IPS-NIHi7 (cell line): ENCODE results near the gene EIF1AD.
"Not testable (repeated sequence)": the region's sequence is repeated elsewhere in the genome, so short reads cannot be mapped to it uniquely, and the experiment has no call there.

ENCODE experiments used
- DNase-seq: peaks from one replicate; pipeline ENCODE4 v3.0.0; 2012; ENCODE audit warnings: mixed read lengths; ENCODE audit errors: extremely low spot score

Gene EIF1AD

DNA sequence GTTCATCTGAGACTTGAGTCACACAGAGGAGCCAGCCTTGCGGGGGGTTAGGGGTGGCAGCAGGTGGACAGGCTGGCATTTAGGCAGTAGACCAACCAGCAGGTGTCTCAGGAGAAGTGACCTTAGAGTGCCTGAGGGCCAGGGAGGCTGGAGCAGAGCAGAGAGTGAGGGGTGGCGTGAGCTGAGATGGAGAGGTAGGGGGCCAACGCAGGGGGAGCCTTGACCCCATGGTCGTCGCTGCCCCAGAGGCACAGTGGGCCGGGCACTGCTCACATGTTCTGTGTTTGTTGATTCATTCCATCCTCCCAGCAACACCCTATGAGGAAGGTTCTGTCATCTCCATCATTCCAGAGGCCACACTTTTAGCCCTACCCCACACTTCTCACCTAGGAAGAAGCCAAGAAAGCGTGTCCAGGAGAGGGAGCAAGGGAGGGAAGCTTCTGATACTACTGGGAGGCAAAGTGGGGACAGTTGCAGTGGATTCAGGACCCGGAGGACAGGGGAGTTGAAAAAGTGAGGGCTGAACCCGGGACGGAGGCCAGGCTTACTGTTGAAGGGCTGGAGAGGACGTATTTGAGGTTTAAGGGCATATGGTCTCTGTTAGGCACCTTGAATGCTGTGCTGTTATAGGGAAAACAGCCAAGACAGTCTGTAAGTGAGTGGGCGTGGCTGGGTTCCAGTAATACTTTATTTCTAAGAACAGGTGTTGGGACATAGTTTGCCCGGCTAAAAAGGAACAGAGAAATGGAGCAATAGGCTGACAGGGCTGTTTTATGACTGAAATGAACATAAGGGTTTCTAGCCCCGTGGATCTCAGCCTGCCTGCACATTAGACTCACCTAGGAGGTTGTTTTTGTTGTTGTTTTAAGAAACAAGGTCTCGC is 33.1 kb downstream of the EIF1AD start:
- no peak for DNase-seq

GRCh38 chr11:65967329-65967934 is 34.5 kb downstream of the EIF1AD start:
- DNase-seq = no peak

GRCh38 chr11:65965986-65966762 is 35.8 kb downstream of the EIF1AD start:
- DNase-seq = no peak

DNA sequence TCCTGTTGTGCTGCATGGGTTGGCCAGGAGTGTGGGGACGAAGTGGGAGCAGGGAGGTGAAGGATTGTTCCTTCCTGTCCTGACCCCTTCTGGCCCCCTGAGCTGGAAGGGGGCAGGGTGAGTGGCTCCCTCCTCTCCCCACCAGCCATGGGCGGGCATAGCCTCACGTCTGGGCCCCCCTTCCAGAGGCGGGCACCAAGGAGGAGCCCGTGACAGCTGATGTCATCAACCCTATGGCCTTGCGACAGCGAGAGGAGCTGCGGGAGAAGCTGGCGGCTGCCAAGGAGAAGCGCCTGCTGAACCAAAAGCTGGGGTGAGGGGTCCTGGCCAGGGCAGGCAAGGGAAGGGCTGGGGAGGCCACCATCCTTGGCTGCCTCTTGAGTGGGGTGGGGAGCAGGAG is 37.1 kb downstream of the EIF1AD start:
- DNase-seq = no peak

DNA sequence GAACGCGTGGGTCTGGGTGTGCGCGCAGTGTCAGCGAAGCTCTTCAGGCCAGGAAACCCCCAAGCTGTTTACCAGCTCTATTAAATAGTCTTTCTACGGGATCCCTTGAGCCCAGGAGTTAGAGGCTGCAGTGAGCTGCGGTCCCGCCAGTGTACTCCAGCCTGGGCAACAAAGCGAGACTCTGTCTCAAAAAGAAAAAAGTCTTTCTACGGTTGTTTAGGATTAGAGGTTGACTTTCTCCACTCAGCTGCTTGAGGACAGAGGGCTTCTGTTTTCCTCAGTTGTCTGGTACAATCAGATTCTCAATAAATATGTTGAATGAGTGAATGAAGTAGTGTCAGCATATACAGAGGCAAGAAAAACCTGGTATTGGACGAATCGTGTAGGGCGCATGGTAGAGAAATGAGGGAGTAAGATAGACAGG is 39.8 kb downstream of the EIF1AD start:
- DNase-seq = no peak

DNA sequence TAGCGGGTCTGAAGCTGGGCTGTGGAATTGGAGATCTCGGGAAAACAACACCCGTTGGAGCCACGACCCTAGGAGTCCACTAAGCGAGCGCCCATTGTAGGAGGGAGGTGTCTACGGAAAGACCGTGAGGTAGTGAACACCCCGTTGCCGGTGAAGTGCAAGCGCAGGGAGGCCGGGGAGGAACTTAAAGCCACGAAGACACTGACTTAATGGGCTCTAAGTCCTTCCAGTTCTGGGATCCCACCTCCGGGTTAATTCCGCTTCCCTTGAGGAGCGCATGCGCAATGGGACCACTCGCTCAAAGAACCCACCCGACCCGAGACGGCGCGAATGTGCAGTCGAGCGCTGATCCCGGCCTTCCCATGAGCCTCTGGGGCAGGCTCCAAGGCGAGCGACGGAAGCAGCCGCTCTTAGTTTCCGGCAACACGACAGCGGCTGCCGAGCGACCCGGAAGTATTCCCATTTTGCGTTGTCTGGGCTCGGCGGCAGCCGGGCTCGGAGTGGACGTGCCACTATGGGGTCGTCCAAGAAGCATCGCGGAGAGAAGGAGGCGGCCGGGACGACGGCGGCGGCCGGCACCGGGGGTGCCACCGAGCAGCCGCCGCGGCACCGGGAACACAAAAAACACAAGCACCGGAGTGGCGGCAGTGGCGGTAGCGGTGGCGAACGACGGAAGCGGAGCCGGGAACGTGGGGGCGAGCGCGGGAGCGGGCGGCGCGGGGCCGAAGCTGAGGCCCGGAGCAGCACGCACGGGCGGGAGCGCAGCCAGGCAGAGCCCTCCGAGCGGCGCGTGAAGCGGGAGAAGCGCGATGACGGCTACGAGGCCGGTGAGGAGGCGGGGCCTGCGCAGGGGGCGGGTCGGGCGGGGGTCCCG is 40.5 kb downstream of the EIF1AD start, which contains the start of gene SART1:
TSS of gene SART1 (plus strand) at position 468 of the 874 bp plus-strand sequence. CDS start at position 515, 47 bp downstream.
- DNase-seq = peak; percentile 100

- no peak for DNase-seq
These were observed 41.1 kb downstream of the EIF1AD start for GRCh38 chr11:65960824-65961266.

DNA sequence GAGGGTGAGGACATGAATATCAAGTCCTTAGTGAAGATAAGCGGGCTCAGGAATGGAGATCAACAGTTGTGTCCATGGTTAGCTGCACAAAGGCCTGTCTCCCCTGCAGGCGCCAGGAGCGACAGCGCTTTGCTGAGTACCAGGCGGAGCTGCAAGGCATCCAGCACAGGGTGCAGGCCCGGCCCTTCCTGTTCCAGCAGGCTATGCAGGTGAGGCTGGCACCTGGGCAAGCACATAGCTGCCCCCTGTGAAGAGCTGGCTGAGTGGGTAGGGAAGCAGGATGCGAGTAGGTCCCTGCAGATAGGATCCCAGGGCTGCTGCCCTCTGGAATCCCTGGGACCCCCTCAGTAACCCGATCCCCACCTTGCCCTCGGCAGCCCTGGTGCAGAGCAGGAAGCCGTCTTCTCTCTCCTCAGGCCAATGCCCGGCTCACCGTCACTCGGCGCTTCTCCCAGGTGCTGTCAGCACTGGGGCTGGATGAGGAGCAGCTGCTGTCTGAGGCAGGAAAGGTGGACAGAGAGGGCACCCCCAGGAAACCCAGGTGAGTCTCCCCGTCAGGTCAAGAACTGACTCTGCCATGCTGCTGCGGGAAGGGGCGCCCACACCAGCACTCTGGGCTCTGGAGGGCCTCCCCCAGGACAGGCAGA is 43.1 kb downstream of the EIF1AD start:
- DNase-seq = no peak

DNA sequence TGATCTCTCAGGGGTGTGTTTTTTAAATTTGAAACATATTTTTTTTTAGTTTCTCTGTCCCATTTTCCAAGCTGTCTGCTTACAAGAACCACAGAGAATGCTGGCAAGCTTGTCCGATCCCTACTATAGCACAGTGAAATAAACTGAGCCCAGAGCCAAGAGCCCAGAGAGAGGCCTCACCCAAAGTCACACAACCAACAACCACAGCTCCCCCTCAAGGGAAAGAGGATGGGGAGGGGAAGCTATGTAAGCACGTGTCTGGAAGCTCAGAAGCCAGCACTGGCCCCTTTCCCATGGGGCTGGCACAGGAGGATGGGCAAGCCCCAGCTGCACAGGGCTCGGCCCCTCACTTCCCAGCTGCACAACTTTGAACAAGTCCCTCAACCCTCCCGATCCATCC is 43.7 kb downstream of the EIF1AD start:
- DNase-seq = no peak

DNA sequence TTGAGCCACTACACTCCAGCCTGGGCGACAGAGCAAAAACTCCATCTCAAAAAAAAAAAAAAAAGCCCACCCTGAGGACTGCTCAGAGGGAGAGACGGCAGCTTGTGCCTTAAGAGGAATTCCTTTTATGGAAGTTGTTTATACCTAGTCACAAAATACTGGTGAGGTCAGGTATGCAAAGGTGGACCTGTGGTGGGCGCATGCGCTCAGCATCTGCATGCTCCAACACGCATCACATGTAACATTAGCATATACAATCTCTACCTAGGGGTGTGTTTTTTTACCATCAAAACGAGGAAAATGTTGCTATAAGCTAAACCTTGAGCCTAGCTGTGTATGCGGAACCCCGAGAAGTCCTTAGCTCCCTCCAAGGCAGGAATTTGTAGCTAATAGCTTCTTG is 47.2 kb downstream of the EIF1AD start:
- DNase-seq = no peak

- DNase-seq = no peak
These were observed 48.5 kb downstream of the EIF1AD start for GRCh38 chr11:65953471-65953870.

DNA sequence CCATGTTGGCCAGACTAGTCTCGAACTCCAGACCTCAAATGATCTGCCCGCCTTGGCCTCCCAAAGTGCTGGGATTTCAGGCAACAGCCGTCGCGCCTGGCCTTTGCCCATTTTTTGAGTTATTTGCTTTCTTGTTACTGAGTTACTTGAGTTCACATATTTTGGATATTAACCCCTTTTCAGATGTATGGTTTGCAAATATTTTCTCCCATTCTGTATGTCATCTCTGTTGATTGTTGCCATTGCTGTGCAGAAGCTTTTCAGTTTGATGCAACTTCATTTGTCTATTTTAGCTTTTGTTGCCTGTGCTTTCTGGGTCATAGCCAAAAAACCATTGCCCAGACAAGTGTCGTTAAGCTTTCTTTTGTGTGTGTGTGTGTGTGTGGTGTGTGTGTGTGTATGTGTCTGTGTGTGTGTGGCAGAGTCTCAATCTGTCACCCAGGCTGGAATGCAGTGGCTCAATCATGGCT is 49.9 kb downstream of the EIF1AD start:
- no peak for DNase-seq

GRCh38 chr11:65951641-65952040 is 50.3 kb downstream of the EIF1AD start:
- DNase-seq = not testable (repeated sequence)

GRCh38 chr11:65950711-65951110 is 51.2 kb downstream of the EIF1AD start:
- DNase-seq = not testable (repeated sequence)

DNA sequence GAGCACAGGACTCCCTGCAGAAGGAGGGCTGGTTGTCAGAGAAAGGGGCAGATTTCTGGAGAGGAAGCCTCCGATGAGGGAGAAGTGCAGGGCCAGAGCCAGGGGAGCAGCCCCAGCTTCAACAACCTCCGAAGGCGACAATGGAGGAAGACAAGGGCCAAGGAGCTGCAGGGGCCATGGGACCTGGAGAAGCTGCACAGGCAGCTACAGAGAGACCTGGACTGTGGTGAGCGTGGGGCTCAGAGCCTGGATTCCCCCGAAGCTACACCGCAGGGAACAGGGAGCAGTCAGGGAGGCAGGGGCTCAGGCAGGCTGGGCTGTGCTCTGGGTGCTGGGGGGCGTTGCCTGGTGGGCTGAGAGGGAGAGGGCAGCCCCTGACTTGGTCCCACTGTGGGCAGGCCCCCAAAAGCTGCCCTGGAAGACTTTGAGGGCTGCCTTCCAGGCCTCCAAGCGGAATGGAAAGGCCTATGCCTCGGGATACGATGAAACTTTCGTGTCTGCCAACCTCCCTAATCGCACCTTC is 54.3 kb downstream of the EIF1AD start:
- DNase-seq = no peak

- no peak for DNase-seq
These were observed 54.8 kb downstream of the EIF1AD start for GRCh38 chr11:65947133-65947532.

DNA sequence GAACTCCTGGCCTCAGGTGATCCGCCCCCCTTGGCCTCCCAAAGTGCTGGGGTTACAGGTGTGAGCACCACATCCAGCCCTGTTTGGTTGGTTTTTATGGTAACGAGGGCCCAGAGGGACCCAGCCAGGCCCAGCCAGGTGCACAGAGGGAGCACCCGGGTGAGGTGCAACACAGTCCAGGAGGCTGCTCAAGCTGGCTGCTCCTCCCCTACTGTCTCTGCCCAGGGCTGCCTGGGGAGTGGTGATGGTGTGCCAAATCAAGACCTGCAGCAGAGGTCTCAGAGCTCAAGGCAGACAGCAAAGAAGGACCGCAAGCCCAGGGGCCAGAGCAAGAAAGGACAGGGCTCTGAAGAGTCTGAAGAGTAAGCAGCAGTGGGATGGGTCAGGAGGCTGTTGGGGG is 55.3 kb downstream of the EIF1AD start:
- no peak for DNase-seq
